Neural cell (in vitro differentiated cells): ENCODE results near the gene CELF4. TPM values are rescaled to one million over a fixed set of nuclear protein-coding genes. Genes with fewer than 3 reads are reported as not detected.

Experiments
- H2AFZ ChIP-seq: fragments of 200-600, 300-800 bp; sonication (generic), shearing (Covaris generic); 2 replicates; pipeline ENCODE4 v1.6.0; 2014; ENCODE audit warnings: low read depth, mild to moderate bottlenecking, antibody characterized with exemption, low read length, moderate library complexity
- H3F3A ChIP-seq: fragments of 200-600 bp; shearing (Covaris generic); 2 replicates; pipeline ENCODE4 v1.6.1; 2016; ENCODE audit warnings: mild to moderate bottlenecking, moderate library complexity, mixed read lengths, antibody characterized with exemption, low read length; ENCODE audit not compliant: insufficient read depth, poor library complexity, severe bottlenecking
- H3K27ac ChIP-seq: fragments of 200-600, 300-800 bp; sonication (generic), shearing (Covaris generic); 2 replicates; pipeline ENCODE4 v1.5.1; 2014; ENCODE audit warnings: mild to moderate bottlenecking, low read length, moderate library complexity
- H3K27me3 ChIP-seq: fragments of 300-800, 200-600 bp; sonication (generic), shearing (Covaris generic); 2 replicates; pipeline ENCODE4 v1.6.0; 2014; ENCODE audit warnings: mild to moderate bottlenecking, low read depth, low read length, moderate library complexity; ENCODE audit not compliant: insufficient read depth
- H3K36me3 ChIP-seq: fragments of 300-800, 200-600 bp; sonication (generic), shearing (Covaris generic); 2 replicates; pipeline ENCODE4 v1.5.1; 2014; ENCODE audit warnings: mild to moderate bottlenecking, antibody characterized with exemption, low read length, moderate library complexity; ENCODE audit not compliant: insufficient read depth
- H3K4me2 ChIP-seq: fragments of 300-800, 200-600 bp; sonication (generic), shearing (Covaris generic); 2 replicates; pipeline ENCODE4 v1.6.0; 2014; ENCODE audit warnings: mild to moderate bottlenecking, low read length
- H3K4me3 ChIP-seq: fragments of 300-800, 200-600 bp; sonication (generic), shearing (Covaris generic); 2 replicates; pipeline ENCODE4 v1.5.1; 2014; ENCODE audit warnings: mild to moderate bottlenecking, low read length, moderate library complexity
- H3K79me2 ChIP-seq: fragments of 200-600 bp; shearing (Covaris generic); replicated peaks from 2 replicates; pipeline ENCODE4 v1.6.0; 2014; ENCODE audit warnings: mild to moderate bottlenecking, low read length, moderate library complexity; ENCODE audit not compliant: insufficient read depth
- H3K9ac ChIP-seq: fragments of 300-800, 200-600 bp; sonication (generic), shearing (Covaris generic); 2 replicates; pipeline ENCODE4 v1.6.1; 2016; ENCODE audit warnings: mild to moderate bottlenecking, low read length, mixed read lengths
- H3K9me2 ChIP-seq: fragments of 200-600 bp; shearing (Covaris generic); 2 replicates; pipeline ENCODE4 v1.6.1; 2016; ENCODE audit warnings: mild to moderate bottlenecking, low read length, mixed read lengths; ENCODE audit not compliant: insufficient read depth
- H3K9me3 ChIP-seq: fragments of 200-600, 300-800 bp; sonication (generic), shearing (Covaris generic); 2 replicates; pipeline ENCODE4 v1.6.1; 2016; ENCODE audit warnings: mild to moderate bottlenecking, mixed run types, low read length, moderate library complexity, mixed read lengths
- H4K20me1 ChIP-seq: fragments of 200-600 bp; shearing (Covaris generic); 2 replicates; pipeline ENCODE4 v1.6.1; 2016; ENCODE audit warnings: mild to moderate bottlenecking, mixed run types; ENCODE audit not compliant: insufficient read depth
- CTCF ChIP-seq: fragments of 450-650 bp; IDR thresholded peaks from 2 replicates; pipeline ENCODE4 v1.5.1; 2014; ENCODE audit warnings: antibody characterized with exemption, mild to moderate bottlenecking, moderate library complexity; ENCODE audit not compliant: poor library complexity, severe bottlenecking
- EP300 ChIP-seq: fragments of 450-650 bp; conservative IDR thresholded peaks from 2 replicates; pipeline ENCODE4 v1.6.1; 2014; ENCODE audit warnings: antibody characterized with exemption, mild to moderate bottlenecking, moderate library complexity; ENCODE audit not compliant: poor library complexity, severe bottlenecking
- EZH2 ChIP-seq: fragments of 200-600, 300-800 bp; shearing (Covaris generic), sonication (generic); IDR thresholded peaks from 2 replicates; pipeline ENCODE4 v1.6.1; 2014; ENCODE audit warnings: antibody characterized with exemption, low read length, borderline replicate concordance, mild to moderate bottlenecking; ENCODE audit not compliant: insufficient read depth, poor library complexity, severe bottlenecking
- MXI1 ChIP-seq: fragments of 450-650 bp; conservative IDR thresholded peaks from 2 replicates; pipeline ENCODE4 v1.6.1; 2014; ENCODE audit warnings: antibody characterized with exemption, mild to moderate bottlenecking; ENCODE audit not compliant: poor library complexity, severe bottlenecking
- POLR2AphosphoS5 ChIP-seq: IDR thresholded peaks from 2 replicates; pipeline ENCODE4 v1.6.1; 2012
- RAD21 ChIP-seq: fragments of 450-650 bp; conservative IDR thresholded peaks from 2 replicates; pipeline ENCODE4 v1.6.1; 2014; ENCODE audit warnings: antibody characterized with exemption, mild to moderate bottlenecking, moderate library complexity
- REST ChIP-seq: IDR thresholded peaks from 2 replicates; pipeline ENCODE4 v1.6.1; 2012; ENCODE audit warnings: borderline replicate concordance
- SMC3 ChIP-seq: fragments of 450-650 bp; conservative IDR thresholded peaks from 2 replicates; pipeline ENCODE4 v1.6.1; 2014; ENCODE audit warnings: antibody characterized with exemption, mild to moderate bottlenecking, moderate library complexity; ENCODE audit not compliant: poor library complexity
- TAF1 ChIP-seq: IDR thresholded peaks from 2 replicates; pipeline ENCODE4 v1.6.1; 2012; ENCODE audit warnings: low read depth
- polyA plus RNA-seq: library from polyadenylated mRNA; depleted of rRNA; stranded (reverse); fragments of >200 nt; gene quantifications from 2 replicates; pipeline ENCODE4 v1.2.3, GENCODE V29; 2014

The CELF4 gene
- polyA plus RNA-seq, 1 donor from 2014 or later, result 191 TPM

- H3K27me3 ChIP-seq, result no peaks in the 10 kb centered on the region
- peaks cover 20% of the 10 kb centered on the region for H4K20me1 ChIP-seq
- H3K9me3 ChIP-seq, result no peaks in the 10 kb centered on the region
- H3K4me3 ChIP-seq, result no peak overlapping the region
- TF ChIP-seq SMC3 (no peak), POLR2AphosphoS5 (no peak), TAF1 (no peak), EZH2 (no peak), REST (no peak), RAD21 (no peak), CTCF (no peak), MXI1 (no peak), EP300 (no peak)
- no peak overlapping the region for H3K27ac ChIP-seq
- peaks cover 5% of the 10 kb centered on the region for H3F3A ChIP-seq
- no peaks in the 10 kb centered on the region for H3K9me2 ChIP-seq
- peaks cover 12% of the 10 kb centered on the region for H3K79me2 ChIP-seq
- H3K9ac ChIP-seq, result no peak overlapping the region
- peaks cover 3% of the 10 kb centered on the region for H3K36me3 ChIP-seq
- H2AFZ ChIP-seq, result no peak overlapping the region
- H3K4me2 ChIP-seq, result no peak overlapping the region
Observed at GRCh38 chr18:37534627-37535026, 31.0 kb downstream of the CELF4 start.

GRCh38 chr18:37533647-37534584, 31.7 kb downstream of the CELF4 start:
- no peaks in the 10 kb centered on the region for H3K27me3 ChIP-seq
- no peaks in the 10 kb centered on the region for H3K9me2 ChIP-seq
- peaks cover 3% of the 10 kb centered on the region for H3K36me3 ChIP-seq
- no peak overlapping the region for H3K9ac ChIP-seq
- H3K4me3 ChIP-seq, result no peak overlapping the region
- H3K4me2 ChIP-seq, result no peak overlapping the region
- TF ChIP-seq EZH2, result no peak
- no peak for TF ChIP-seq RAD21
- no peak for TF ChIP-seq EP300
- TF ChIP-seq CTCF, result peak; percentile 46
- peak; percentile 32 for TF ChIP-seq SMC3
- no peak for TF ChIP-seq REST
- TF ChIP-seq MXI1, result no peak
- no peak for TF ChIP-seq TAF1
- TF ChIP-seq POLR2AphosphoS5, result no peak
- H3F3A ChIP-seq, result peaks cover 5% of the 10 kb centered on the region
- H2AFZ ChIP-seq, result no peak overlapping the region
- H3K79me2 ChIP-seq, result peaks cover 12% of the 10 kb centered on the region
- H4K20me1 ChIP-seq, result peaks cover 20% of the 10 kb centered on the region
- no peaks in the 10 kb centered on the region for H3K9me3 ChIP-seq
- H3K27ac ChIP-seq, result no peak overlapping the region
